ENCODE measurements around the gene ALPK3. TPM values are rescaled to one million over a fixed set of nuclear protein-coding genes. Genes with fewer than 3 reads are reported as not detected.

Gene ALPK3
- total RNA-seq, 2 donors from 2014 or later, result 57.8 to 94.1 TPM

- Histone ChIP-seq H3K9ac (ENCODE audit: extremely low read depth, low read length, poor library complexity, severe bottlenecking) (no peak overlapping the region), H3K9me3 (ENCODE audit: control insufficient read depth, low read length) (no peaks in the 10 kb centered on the region), H3K4me1 (ENCODE audit: control insufficient read depth, insufficient read depth, low read length) (no peaks in the 10 kb centered on the region), H3K27ac (ENCODE audit: low read depth, low read length) (no peak overlapping the region), H3K4me3 (ENCODE audit: low read length) (no peak overlapping the region), H3K36me3 (ENCODE audit: control insufficient read depth, insufficient read depth, low read length) (peaks cover 87% of the 10 kb centered on the region), H3K27me3 (ENCODE audit: control insufficient read depth, insufficient read depth, low read length, poor library complexity, severe bottlenecking) (no peaks in the 10 kb centered on the region)
- no peak for DNase-seq
- no peak for TF ChIP-seq CTCF (conservative IDR thresholded peaks at IDR 0.05)
- Mint-ChIP-seq H3K9me3 (no peaks in the 10 kb centered on the region), H3K4me1 (no peaks in the 10 kb centered on the region), H3K27me3 (ENCODE audit: insufficient read depth) (no peaks in the 10 kb centered on the region), H3K36me3 (ENCODE audit: low read depth) (peaks cover 62% of the 10 kb centered on the region), H3K4me3 (no peak overlapping the region), H3K27ac (peak overlapping the region; percentile 64)
- 80 to 94% methylated on average over 1 to 3 of the region's 3 CpGs for WGBS, 2 experiments (ENCODE audit: insufficient coverage in 1 of 2, insufficient read length in 1 of 2)
Observed at GRCh38 chr15:84797801-84798200, 19.4 kb upstream of the ALPK3 start.

GRCh38 chr15:84798436-84798946, 18.7 kb upstream of the ALPK3 start:
- 96 to 97% methylated on average over 15 to 21 of the region's 21 CpGs for WGBS, 2 experiments (ENCODE audit: insufficient coverage in 1 of 2, insufficient read length in 1 of 2)
- TF ChIP-seq CTCF (conservative IDR thresholded peaks at IDR 0.05), result no peak
- no peaks in the 10 kb centered on the region for H3K27me3 Mint-ChIP-seq (ENCODE audit: insufficient read depth)
- DNase-seq, result no peak
- Histone ChIP-seq H3K4me1 (ENCODE audit: control insufficient read depth, insufficient read depth, low read length) (no peaks in the 10 kb centered on the region), H3K9me3 (ENCODE audit: control insufficient read depth, low read length) (no peaks in the 10 kb centered on the region), H3K27ac (ENCODE audit: low read depth, low read length) (no peak overlapping the region), H3K36me3 (ENCODE audit: control insufficient read depth, insufficient read depth, low read length) (peaks cover 85% of the 10 kb centered on the region), H3K27me3 (ENCODE audit: control insufficient read depth, insufficient read depth, low read length, poor library complexity, severe bottlenecking) (no peaks in the 10 kb centered on the region), H3K4me3 (ENCODE audit: low read length) (no peak overlapping the region), H3K9ac (ENCODE audit: extremely low read depth, low read length, poor library complexity, severe bottlenecking) (no peak overlapping the region)
- H3K36me3 Mint-ChIP-seq (ENCODE audit: low read depth), result peaks cover 64% of the 10 kb centered on the region
- H3K27ac Mint-ChIP-seq, result no peak overlapping the region
- H3K4me1 Mint-ChIP-seq, result no peaks in the 10 kb centered on the region
- no peak overlapping the region for H3K4me3 Mint-ChIP-seq
- H3K9me3 Mint-ChIP-seq, result no peaks in the 10 kb centered on the region

GRCh38 chr15:84799511-84800187, 17.5 kb upstream of the ALPK3 start:
- H3K4me3 ChIP-seq (ENCODE audit: low read length), result no peak overlapping the region
- H3K27me3 ChIP-seq (ENCODE audit: control insufficient read depth, insufficient read depth, low read length, poor library complexity, severe bottlenecking), result no peaks in the 10 kb centered on the region
- no peaks in the 10 kb centered on the region for H3K4me1 Mint-ChIP-seq
- no peaks in the 10 kb centered on the region for H3K9me3 ChIP-seq (ENCODE audit: control insufficient read depth, low read length)
- H3K9ac ChIP-seq (ENCODE audit: extremely low read depth, low read length, poor library complexity, severe bottlenecking), result no peak overlapping the region
- H3K4me3 Mint-ChIP-seq, result no peak overlapping the region
- WGBS, 2 experiments (ENCODE audit: insufficient coverage in 1 of 2, insufficient read length in 1 of 2), result 94 to 100% methylated on average over 7 to 10 of the region's 10 CpGs
- TF ChIP-seq CTCF (conservative IDR thresholded peaks at IDR 0.05), result no peak
- H3K27ac Mint-ChIP-seq, result no peak overlapping the region
- no peaks in the 10 kb centered on the region for H3K9me3 Mint-ChIP-seq
- H3K4me1 ChIP-seq (ENCODE audit: control insufficient read depth, insufficient read depth, low read length), result no peaks in the 10 kb centered on the region
- DNase-seq, result no peak
- H3K36me3 ChIP-seq (ENCODE audit: control insufficient read depth, insufficient read depth, low read length), result peaks cover 81% of the 10 kb centered on the region
- H3K27ac ChIP-seq (ENCODE audit: low read depth, low read length), result no peak overlapping the region
- no peaks in the 10 kb centered on the region for H3K27me3 Mint-ChIP-seq (ENCODE audit: insufficient read depth)
- H3K36me3 Mint-ChIP-seq (ENCODE audit: low read depth), result peaks cover 60% of the 10 kb centered on the region

Data from endodermal cell (in vitro differentiated cells).